NCI-H2196 (cell line): ENCODE measurements around the gene HAAO.
"Not testable (repeated sequence)": the region's sequence is repeated elsewhere in the genome, so short reads cannot be mapped to it uniquely, and the experiment has no call there.

Source experiments
- DNase-seq: peaks from one replicate; lab custom pipeline; 2025; ENCODE audit not compliant: unreplicated experiment; lab: John Stamatoyannopoulos, UW

HAAO gene

DNA sequence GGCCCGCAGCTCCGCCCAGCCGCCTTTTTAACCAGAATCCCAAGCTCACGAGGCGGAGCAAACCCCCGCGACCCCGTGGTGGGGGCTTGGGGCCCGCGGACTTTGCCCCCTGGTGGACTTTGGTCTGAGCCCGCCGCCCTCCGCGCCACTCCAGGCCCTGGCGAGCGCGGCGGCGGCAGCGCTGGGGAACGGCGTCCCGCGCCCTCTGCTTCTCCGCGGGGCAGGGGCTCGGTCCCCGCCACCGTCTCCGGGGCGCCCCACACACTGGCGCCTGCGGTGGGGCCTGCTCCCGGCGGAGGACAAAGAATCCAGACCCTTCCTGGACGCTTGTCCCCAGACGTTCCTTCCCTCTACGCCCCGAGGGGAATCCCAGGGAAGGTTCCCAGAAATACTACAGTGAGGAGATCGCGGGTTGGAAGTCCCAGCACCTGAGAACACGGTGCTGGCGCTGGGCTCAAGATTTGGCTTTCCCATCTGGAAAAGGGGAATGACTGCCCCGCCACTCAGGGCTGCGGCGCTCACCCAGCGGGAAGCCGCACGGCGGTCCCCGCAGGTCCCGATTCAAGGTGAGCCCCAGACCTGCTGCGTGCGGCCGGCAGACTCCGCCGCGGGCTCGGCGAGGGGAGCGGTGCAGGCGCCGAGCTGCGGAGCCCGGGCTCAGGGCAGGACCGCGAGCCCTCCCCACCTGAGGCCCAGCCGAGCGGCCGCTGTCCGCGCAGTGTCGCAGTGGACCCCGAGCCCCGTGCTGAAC is at the start of gene HAAO:
TSS of gene HAAO (minus strand) at position 1 of the 751 bp plus-strand sequence. CDS start 47 bp downstream, outside the sequence.
- no peak for DNase-seq

- DNase-seq: no peak
These were observed 49.0 kb upstream of the HAAO start for GRCh38 chr2:42841344-42841743.

DNA sequence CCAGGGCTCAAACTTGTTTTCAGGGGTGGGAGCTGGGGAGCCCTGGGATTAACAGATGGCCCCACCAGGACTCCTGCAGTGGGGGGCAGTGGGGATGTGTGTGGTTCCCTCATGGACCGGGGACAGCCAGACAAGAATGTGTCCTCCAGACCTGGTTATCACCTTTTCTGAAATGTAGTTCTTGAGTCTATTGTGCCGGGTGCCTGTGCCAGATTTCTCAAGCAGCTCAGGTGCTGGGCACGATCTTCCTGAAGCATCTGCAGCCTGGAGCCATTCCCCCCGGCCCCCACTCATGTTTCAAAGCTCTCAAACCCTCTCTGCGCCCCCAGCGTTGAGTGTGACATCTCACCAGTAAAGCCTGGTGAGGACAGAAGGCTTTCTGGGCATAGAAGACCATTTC is 48.4 kb upstream of the HAAO start:
- no peak for DNase-seq

GRCh38 chr2:42839809-42840501 is 47.6 kb upstream of the HAAO start:
- no peak for DNase-seq

- DNase-seq: no peak
These were observed 45.8 kb upstream of the HAAO start for GRCh38 chr2:42838133-42838532.

- no peak for DNase-seq
These were observed 43.4 kb upstream of the HAAO start for GRCh38 chr2:42835577-42836371.

DNA sequence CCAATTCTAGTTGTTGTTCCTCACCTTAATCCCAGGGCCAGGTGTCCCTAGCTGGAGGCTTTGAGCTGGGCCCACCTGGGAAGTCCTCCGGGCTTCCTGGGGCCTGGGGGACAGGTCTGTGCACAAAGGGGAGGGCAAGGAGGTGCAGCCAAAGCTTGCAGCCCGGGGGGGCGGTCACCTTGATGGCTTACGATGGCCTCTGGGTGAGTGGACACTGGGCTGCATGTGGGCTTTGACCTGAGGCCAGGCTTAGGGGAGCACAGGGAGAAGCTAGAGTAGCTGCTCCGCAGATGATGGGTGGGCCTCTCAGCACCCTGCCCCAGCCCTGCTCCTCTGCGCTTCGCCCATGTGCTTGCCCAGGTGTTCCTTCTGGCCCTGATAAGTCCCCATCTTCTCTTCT is 41.8 kb upstream of the HAAO start:
- no peak for DNase-seq

GRCh38 chr2:42832289-42832634 is 39.9 kb upstream of the HAAO start:
- DNase-seq: no peak

DNA sequence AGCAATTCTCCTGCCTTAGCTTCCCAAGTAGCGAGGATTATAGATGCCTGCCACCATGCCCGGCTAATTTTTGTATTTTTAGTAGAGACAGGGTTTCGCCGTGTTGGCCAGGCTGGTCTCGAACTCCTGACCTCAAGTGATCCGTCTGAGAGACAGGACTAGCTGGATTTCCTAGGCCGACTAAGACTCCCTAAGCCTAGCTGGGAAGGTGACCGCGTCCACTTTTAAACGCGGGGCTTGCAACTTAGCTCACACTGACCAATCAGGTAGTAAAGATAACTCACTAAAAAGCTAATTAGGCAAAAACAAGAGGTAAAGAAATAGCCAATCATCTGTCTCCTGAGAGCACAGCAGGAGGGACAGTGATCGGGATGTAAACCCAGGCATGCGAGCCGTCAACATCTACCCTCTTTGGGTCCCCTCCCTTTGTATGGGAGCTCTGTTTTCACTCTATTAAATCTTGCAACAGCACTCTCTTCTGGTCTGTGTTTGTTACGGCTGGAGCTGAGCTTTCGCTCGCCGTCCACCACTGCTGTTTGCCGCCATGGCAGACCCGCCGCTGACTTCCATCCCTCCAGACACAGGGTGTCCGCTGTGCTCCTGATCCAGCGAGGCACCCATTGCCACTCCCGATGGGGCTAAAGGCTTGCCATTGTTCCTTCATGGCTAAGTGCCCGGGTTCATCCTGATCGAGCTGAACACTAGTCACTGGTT is 39.3 kb upstream of the HAAO start:
- DNase-seq: not testable (repeated sequence)

DNA sequence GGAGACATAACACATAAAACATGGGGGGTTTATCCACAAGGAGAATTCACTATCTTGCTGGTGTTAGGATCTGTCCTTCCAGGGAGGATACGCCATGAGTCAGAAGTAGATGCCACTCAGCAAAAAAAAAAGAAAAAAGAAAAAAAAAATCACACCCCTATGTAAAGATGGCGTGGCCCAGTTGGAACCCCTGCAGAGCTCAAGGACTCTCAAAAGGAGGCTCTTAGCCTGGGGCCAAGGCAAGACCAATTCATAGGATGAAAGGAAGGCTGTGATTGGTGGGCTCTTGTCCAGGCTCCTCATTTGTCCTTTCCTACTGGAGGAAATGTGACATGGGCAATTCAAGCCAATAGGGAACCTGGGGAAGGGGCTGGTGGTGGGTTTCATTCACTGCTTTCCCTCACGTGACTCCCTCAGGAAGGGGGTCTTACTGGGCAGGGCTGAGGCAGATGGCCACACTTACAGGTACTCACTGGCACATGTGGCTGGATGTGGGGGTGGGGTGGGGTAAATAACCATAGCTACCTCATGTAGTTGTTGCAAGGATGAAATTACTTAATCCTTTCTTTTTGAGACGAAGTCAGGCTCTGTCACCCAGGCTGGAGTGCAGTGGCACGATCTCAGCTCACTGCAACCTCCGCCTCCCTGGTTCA is 38.7 kb upstream of the HAAO start:
- no peak for DNase-seq

DNA sequence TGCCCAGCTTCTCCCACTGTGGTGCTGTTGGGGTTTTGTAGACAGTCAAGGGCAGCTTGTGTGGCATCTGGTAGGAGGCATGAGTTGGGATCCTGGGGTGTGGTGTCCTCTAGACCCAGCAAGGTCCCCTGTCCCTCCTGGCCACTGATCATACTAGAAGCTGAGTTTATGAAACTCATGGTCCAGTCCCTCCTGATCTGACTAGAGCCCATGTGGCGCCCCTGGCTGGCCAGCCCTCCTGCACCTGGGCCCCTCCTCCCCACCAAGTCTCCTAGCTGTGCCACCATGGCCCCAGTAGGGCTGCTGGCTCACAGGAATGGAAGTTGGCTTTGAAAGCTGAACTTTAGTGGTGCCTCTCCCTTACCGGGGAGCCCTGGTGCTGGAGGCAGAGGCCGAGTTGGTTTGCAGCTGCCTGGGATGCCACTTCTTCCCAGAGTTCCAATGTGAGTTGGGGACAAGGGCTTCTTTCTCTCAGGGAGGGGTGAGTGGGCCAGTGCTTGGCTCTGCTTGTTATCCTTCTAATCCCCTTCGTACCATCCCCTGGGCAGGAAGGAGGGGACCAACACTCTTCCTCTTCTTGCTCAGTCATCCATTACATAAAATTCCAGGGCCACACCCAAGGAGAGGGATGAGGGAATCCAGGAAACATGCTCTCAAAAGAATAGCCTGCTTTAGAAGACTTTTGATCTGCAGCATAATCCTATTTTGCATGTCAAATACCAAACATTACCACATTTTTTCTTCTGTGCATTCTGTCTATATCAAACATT is 37.5 kb upstream of the HAAO start:
- DNase-seq: no peak

DNA sequence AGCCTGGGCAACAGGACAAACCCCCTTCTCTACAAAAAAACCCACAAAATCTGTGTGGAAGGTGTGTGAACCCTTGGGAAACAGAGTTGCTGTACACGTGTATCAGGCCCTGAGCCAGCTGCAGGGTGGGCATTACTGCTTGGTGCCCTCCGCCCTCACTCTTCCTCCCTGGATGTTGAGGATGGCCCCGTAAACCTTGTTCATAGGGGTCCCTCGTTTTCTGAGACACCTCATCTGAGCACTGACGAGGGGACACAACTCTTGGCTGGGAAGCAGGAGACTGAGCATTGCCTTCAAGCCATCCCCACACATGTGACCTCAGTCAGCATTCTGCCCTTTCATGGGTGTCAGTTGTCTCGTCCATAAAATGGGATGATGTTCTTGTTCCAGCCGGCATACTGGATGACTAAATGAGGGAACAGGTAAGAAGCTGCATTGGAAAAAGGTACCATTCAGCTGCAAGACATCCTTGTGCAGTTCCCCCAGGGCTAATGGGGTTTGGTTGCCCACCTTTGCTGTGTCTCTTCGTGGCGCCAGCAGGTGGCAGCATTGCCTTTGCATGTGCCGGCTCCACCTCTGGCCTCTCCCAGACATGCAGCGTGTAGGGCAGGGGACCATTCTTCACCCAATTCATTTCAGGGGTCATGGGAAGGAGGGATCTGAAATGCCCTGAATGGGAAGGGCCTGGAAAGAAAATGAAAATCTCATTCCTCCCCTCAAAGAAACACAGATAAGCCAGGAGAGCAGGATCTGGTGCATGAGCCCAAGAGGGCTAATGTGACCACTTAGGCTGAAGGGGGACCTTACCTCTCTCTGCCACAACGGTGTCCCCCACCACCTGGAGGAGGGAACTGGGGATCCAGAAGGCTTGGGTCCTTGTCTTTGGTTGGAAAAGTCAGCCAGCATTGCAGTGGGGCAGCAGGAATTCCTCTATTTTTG is 36.4 kb upstream of the HAAO start:
- DNase-seq: peak; percentile 65

GRCh38 chr2:42827647-42828486 is 35.5 kb upstream of the HAAO start:
- DNase-seq: peak; percentile 90

- DNase-seq: no peak
These were observed 33.8 kb upstream of the HAAO start for GRCh38 chr2:42826231-42826630.

- no peak for DNase-seq
These were observed 32.0 kb upstream of the HAAO start for GRCh38 chr2:42824454-42824807.

DNA sequence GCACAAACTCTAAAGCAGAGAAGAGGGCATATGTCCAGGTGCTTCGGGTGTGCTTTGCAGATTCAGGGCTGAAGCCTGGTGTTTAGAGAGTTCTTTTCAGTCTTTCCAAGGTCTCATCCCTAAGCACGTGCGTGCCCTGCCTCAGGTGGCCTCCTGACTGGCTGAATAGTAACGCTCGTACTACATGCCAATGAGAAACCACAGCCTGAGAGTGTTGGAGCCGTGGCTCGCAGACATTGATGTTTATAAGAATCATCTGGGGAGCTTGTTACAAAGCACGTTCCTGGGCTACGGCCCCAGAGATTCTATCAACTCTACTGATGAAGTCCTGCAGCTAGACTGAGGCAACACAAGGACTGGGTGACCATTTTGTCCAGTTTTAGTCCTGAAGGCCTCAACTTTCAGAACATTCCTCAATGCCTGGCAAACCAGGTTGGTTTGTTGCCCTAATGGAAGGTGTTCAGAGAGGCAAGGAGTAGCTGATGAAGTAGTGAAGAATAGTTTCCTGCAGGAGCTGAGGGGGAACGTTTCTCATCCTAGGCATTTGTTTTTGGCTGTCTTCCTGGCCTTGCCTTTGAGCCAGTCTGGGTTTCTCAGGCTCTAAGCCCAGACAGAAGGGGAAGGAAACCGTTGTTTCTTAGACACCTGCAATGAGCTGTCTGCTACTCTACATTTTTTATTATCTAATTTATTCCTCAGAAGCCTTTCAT is 31.5 kb upstream of the HAAO start:
- DNase-seq: no peak

DNA sequence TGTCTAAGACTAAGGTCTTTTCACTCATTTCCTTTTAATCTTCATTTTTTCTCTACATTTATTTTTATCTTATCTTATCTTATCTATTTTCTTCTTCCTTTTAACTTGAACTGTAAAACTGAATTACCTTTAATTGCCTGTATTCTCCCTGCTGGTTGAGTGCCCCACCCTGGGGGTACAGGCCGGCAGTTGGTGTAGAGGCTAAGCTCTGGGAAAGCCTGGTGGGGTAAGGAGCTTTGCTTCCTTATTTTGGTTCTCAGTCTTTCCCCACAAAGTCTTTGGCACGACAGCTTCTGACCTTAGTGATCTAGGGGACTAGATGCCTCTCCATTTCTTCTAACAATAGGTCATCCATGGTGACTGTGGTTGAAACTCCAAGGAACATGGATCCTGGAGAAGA is 26.8 kb upstream of the HAAO start:
- no peak for DNase-seq

- DNase-seq: no peak
These were observed 23.3 kb upstream of the HAAO start for GRCh38 chr2:42815726-42816125.
